ENCODE measurements around the gene KLRC3. TPM values are rescaled to one million over a fixed set of nuclear protein-coding genes. Genes with fewer than 3 reads are reported as not detected.

KLRC3 gene
- total and polyA plus RNA-seq, 2 donors (not counting 3 experiments of a cell fraction or from before 2014, with no cell fraction given), result not detected

Other genes starting within 250 kb of the KLRC3 start
- gene OLR1, start 248.5 kb downstream of the KLRC3 start, total RNA-seq, result not detected in 2 replicates
- not detected in 2 replicates for gene OLR1, start 248.5 kb downstream of the KLRC3 start, polyA plus RNA-seq
- gene TMEM52B, start 241.6 kb downstream of the KLRC3 start, total RNA-seq, result 0.24 TPM in 1 of 2 replicates, not detected in the other
- not detected in 2 replicates for gene TMEM52B, start 241.6 kb downstream of the KLRC3 start, polyA plus RNA-seq
- 59.4 and 69.0 TPM in 2 replicates for gene GABARAPL1, start 207.7 kb downstream of the KLRC3 start, total RNA-seq
- 64.8 and 65.6 TPM in 2 replicates for gene GABARAPL1, start 207.7 kb downstream of the KLRC3 start, polyA plus RNA-seq
- 0.13 and 0.18 TPM in 2 replicates for gene KLRD1, start 112.7 kb downstream of the KLRC3 start, total RNA-seq
- 0.06 and 0.15 TPM in 2 replicates for gene KLRD1, start 112.7 kb downstream of the KLRC3 start, polyA plus RNA-seq
- gene KLRK1, start 30.6 kb downstream of the KLRC3 start, total RNA-seq, result not detected in 2 replicates
- not detected in 2 replicates for gene KLRK1, start 30.6 kb downstream of the KLRC3 start, polyA plus RNA-seq
- gene KLRC4, start 10.8 kb downstream of the KLRC3 start, total RNA-seq, result not detected in 2 replicates
- not detected in 2 replicates for gene KLRC4, start 10.8 kb downstream of the KLRC3 start, polyA plus RNA-seq
- not detected in 2 replicates for gene KLRC2, start 15.4 kb upstream of the KLRC3 start, total RNA-seq
- gene KLRC2, start 15.4 kb upstream of the KLRC3 start, polyA plus RNA-seq, result not detected in 2 replicates
- not detected in 2 replicates for gene KLRC1, start 32.8 kb upstream of the KLRC3 start, total RNA-seq
- gene KLRC1, start 32.8 kb upstream of the KLRC3 start, polyA plus RNA-seq, result not detected in 2 replicates
- gene EIF2S3B, start 85.3 kb upstream of the KLRC3 start, total RNA-seq, result 0.44 and 0.55 TPM in 2 replicates
- gene EIF2S3B, start 85.3 kb upstream of the KLRC3 start, polyA plus RNA-seq, result 0.16 and 0.21 TPM in 2 replicates
- gene MAGOHB, start 193.0 kb upstream of the KLRC3 start, total RNA-seq, result 45.4 and 48.3 TPM in 2 replicates
- 6.2 and 8.9 TPM in 2 replicates for gene MAGOHB, start 193.0 kb upstream of the KLRC3 start, polyA plus RNA-seq

Measured in endothelial cell of umbilical vein (primary cell).